HG02623 (cell line): ENCODE measurements around the gene PTPRN2.

ENCODE experiments used
- ATAC-seq: cut with Tn5 transposase; IDR thresholded peaks from one replicate; pipeline ENCODE4 v1.9.1; 2021; ENCODE audit warnings: moderate library complexity; ENCODE audit not compliant: unreplicated experiment

Gene PTPRN2

GRCh38 chr7:157664871-157665633 lies 922.6 kb downstream of the PTPRN2 start:
- ATAC-seq, result no peak

- ATAC-seq, result no peak
These were observed 923.6 kb downstream of the PTPRN2 start for GRCh38 chr7:157664034-157664433.

GRCh38 chr7:157662981-157663716 lies 924.5 kb downstream of the PTPRN2 start:
- ATAC-seq, result no peak

GRCh38 chr7:157662110-157662791 lies 925.4 kb downstream of the PTPRN2 start:
- ATAC-seq, result no peak

- no peak for ATAC-seq
These were observed 926.0 kb downstream of the PTPRN2 start for GRCh38 chr7:157661611-157661975.

GRCh38 chr7:157660971-157661610 lies 926.5 kb downstream of the PTPRN2 start:
- ATAC-seq, result no peak

GRCh38 chr7:157658851-157659412 lies 928.7 kb downstream of the PTPRN2 start:
- ATAC-seq, result no peak

- no peak for ATAC-seq
These were observed 929.6 kb downstream of the PTPRN2 start for GRCh38 chr7:157657741-157658740.

GRCh38 chr7:157656195-157656769 lies 931.3 kb downstream of the PTPRN2 start:
- no peak for ATAC-seq

- ATAC-seq, result no peak
These were observed 933.3 kb downstream of the PTPRN2 start for GRCh38 chr7:157654350-157654749.

- ATAC-seq, result no peak
These were observed 933.8 kb downstream of the PTPRN2 start for GRCh38 chr7:157653827-157654207.

GRCh38 chr7:157652954-157653826 lies 934.4 kb downstream of the PTPRN2 start:
- ATAC-seq, result no peak

- ATAC-seq, result no peak
These were observed 935.3 kb downstream of the PTPRN2 start for GRCh38 chr7:157652161-157652953.

- ATAC-seq, result no peak
These were observed 936.1 kb downstream of the PTPRN2 start for GRCh38 chr7:157651366-157652160.

GRCh38 chr7:157650801-157651200 lies 936.8 kb downstream of the PTPRN2 start:
- no peak for ATAC-seq

GRCh38 chr7:157650131-157650631 lies 937.4 kb downstream of the PTPRN2 start:
- ATAC-seq, result no peak

GRCh38 chr7:157646551-157646950 lies 941.1 kb downstream of the PTPRN2 start:
- no peak for ATAC-seq
